Hepatocyte (in vitro differentiated cells): ENCODE results near the gene COL5A2. TPM values are rescaled to one million over a fixed set of nuclear protein-coding genes. Genes with fewer than 3 reads are reported as not detected.

ENCODE experiments used
- DNase-seq: peaks from one replicate; pipeline ENCODE4 v3.0.0-alpha.2; 2016; ENCODE audit warnings: low spot score
- H2AFZ ChIP-seq: fragments of 200-600 bp; sonication (generic); 2 replicates; pipeline ENCODE4 v1.6.0; 2016; ENCODE audit warnings: antibody characterized with exemption, mild to moderate bottlenecking
- H3K27ac ChIP-seq: fragments of 200-600 bp; sonication (generic); 2 replicates; pipeline ENCODE4 v1.5.1; 2016; ENCODE audit warnings: mild to moderate bottlenecking
- H3K27me3 ChIP-seq: fragments of 200-600 bp; sonication (generic); 2 replicates; pipeline ENCODE4 v1.6.1; 2016
- H3K36me3 ChIP-seq: fragments of 200-600 bp; sonication (generic); replicated peaks from 2 replicates; pipeline ENCODE4 v1.5.1; 2016; ENCODE audit warnings: low read depth; ENCODE audit not compliant: insufficient read depth
- H3K4me1 ChIP-seq: fragments of 200-600 bp; sonication (generic); 2 replicates; pipeline ENCODE4 v1.5.1; 2016; ENCODE audit warnings: mild to moderate bottlenecking, moderate library complexity; ENCODE audit not compliant: insufficient read depth
- H3K4me2 ChIP-seq: fragments of 200-600 bp; sonication (generic); 2 replicates; pipeline ENCODE4 v1.6.0; 2016
- H3K4me3 ChIP-seq: fragments of 200-600 bp; sonication (generic); 2 replicates; pipeline ENCODE4 v1.5.1; 2016; ENCODE audit warnings: mild to moderate bottlenecking
- H3K79me2 ChIP-seq: fragments of 200-600 bp; sonication (generic); 2 replicates; pipeline ENCODE4 v1.6.0; 2017; ENCODE audit warnings: mild to moderate bottlenecking
- H3K9me2 ChIP-seq: fragments of 200-600 bp; sonication (generic); replicated peaks from 2 replicates; pipeline ENCODE4 v1.6.0; 2017; ENCODE audit warnings: mild to moderate bottlenecking; ENCODE audit not compliant: insufficient read depth
- H3K9me3 ChIP-seq: fragments of 200-600 bp; sonication (generic); 2 replicates; pipeline ENCODE4 v1.5.1; 2016; ENCODE audit warnings: low read depth, mild to moderate bottlenecking
- H4K20me1 ChIP-seq: fragments of 200-600 bp; sonication (generic); 2 replicates; pipeline ENCODE4 v1.6.0; 2016; ENCODE audit warnings: mild to moderate bottlenecking; ENCODE audit not compliant: insufficient read depth, poor library complexity, severe bottlenecking
- EZH2 ChIP-seq: fragments of 200-600 bp; sonication (generic); IDR thresholded peaks from 2 replicates; pipeline ENCODE4 v1.6.1; 2016; ENCODE audit warnings: antibody characterized with exemption, mild to moderate bottlenecking, borderline replicate concordance
- EZH2phosphoT487 ChIP-seq: fragments of 200-600 bp; sonication (generic); IDR thresholded peaks from one replicate; pipeline ENCODE4 v1.6.1; 2018; ENCODE audit warnings: antibody characterized with exemption, mild to moderate bottlenecking, low read depth, moderate library complexity; ENCODE audit not compliant: unreplicated experiment, severe bottlenecking
- WGBS: methylation state at CpG from one replicate; pipeline ENCODE4 v1.1.6; 2016; ENCODE audit warnings: low lambda C conversion rate; ENCODE audit errors: missing lambda C conversion rate; 5-methylcytosine and 5-hydroxymethylcytosine counted together
- polyA plus RNA-seq: library from polyadenylated mRNA; unstranded; fragments of >200 nt; fragmentation: Nextera tagmentation; extraction: Ambion mirVana; gene quantifications from 2 replicates; pipeline ENCODE4 v1.2.1, GENCODE V29; 2016
- total RNA-seq: library from RNA; depleted of rRNA; stranded (reverse); fragments of >200 nt; gene quantifications from 2 replicates; pipeline ENCODE4 v1.2.3, GENCODE V29; 2014
- TF ChIP-seq, protein P1 (sequence below): fragments of 200-600 bp; sonication (generic); IDR thresholded peaks from 2 replicates; pipeline ENCODE4 v1.5.1; 2016; ENCODE audit warnings: antibody characterized with exemption, mild to moderate bottlenecking; ENCODE audit not compliant: poor library complexity

COL5A2 gene
- total and polyA plus RNA-seq, 2 experiments from 2014 or later: 137 to 406 TPM

DNA sequence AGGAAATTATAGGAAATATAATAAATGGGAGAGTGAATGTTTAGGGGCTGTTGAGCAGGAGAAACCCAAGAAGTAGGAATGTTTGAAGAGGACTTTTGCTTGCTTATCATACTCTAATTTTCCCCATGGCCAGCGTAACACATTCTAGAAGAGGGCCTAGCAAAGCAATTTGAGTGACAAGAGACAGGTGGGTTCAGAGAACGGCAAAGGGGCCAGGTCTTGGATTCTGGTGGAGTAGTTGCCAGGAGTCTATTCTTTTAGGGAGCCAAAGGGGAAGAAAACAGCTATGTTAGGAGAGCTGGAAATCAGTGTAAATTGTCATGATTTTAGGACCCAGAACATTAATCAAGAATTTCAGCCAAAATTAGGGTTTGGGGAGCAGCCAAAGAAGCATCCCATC lies 96.5 kb downstream of the COL5A2 start:
- Histone ChIP-seq H3K4me2 (peak overlapping the region; percentile 26), H3K9me3 (no peaks in the 10 kb centered on the region), H3K4me1 (peaks cover 15% of the 10 kb centered on the region), H3K27me3 (no peaks in the 10 kb centered on the region), H3K36me3 (no peaks in the 10 kb centered on the region), H3K9me2 (no peaks in the 10 kb centered on the region), H2AFZ (no peak overlapping the region), H3K27ac (peak overlapping the region; percentile 75), H3K79me2 (no peaks in the 10 kb centered on the region), H4K20me1 (no peaks in the 10 kb centered on the region), H3K4me3 (no peak overlapping the region)
- DNase-seq: no peak
- WGBS: 53% methylated on average over 2 of the region's 2 CpGs
- TF ChIP-seq, protein P1, sequence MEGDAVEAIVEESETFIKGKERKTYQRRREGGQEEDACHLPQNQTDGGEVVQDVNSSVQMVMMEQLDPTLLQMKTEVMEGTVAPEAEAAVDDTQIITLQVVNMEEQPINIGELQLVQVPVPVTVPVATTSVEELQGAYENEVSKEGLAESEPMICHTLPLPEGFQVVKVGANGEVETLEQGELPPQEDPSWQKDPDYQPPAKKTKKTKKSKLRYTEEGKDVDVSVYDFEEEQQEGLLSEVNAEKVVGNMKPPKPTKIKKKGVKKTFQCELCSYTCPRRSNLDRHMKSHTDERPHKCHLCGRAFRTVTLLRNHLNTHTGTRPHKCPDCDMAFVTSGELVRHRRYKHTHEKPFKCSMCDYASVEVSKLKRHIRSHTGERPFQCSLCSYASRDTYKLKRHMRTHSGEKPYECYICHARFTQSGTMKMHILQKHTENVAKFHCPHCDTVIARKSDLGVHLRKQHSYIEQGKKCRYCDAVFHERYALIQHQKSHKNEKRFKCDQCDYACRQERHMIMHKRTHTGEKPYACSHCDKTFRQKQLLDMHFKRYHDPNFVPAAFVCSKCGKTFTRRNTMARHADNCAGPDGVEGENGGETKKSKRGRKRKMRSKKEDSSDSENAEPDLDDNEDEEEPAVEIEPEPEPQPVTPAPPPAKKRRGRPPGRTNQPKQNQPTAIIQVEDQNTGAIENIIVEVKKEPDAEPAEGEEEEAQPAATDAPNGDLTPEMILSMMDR: no peak
- no peak for TF ChIP-seq EZH2phosphoT487
- no peak for TF ChIP-seq EZH2

- Histone ChIP-seq H3K36me3 (no peaks in the 10 kb centered on the region), H3K27me3 (no peaks in the 10 kb centered on the region), H3K4me2 (peak overlapping the region; percentile 26), H3K9me3 (no peaks in the 10 kb centered on the region), H3K9me2 (no peaks in the 10 kb centered on the region), H4K20me1 (no peaks in the 10 kb centered on the region), H3K27ac (peak overlapping the region; percentile 75), H2AFZ (no peak overlapping the region), H3K4me1 (peaks cover 15% of the 10 kb centered on the region), H3K4me3 (no peak overlapping the region), H3K79me2 (no peaks in the 10 kb centered on the region)
- 38% methylated on average over 3 of the region's 3 CpGs for WGBS
- TF ChIP-seq EZH2 (no peak), EZH2phosphoT487 (no peak)
- TF ChIP-seq, protein P1: no peak
- DNase-seq: peak; percentile 62
Observed at GRCh38 chr2:189082376-189082975, 97.1 kb downstream of the COL5A2 start.

- Histone ChIP-seq H3K79me2 (no peaks in the 10 kb centered on the region), H3K4me3 (no peak overlapping the region), H3K4me2 (no peak overlapping the region), H3K9me3 (no peaks in the 10 kb centered on the region), H3K36me3 (no peaks in the 10 kb centered on the region), H3K27ac (no peak overlapping the region), H3K9me2 (no peaks in the 10 kb centered on the region), H3K4me1 (no peaks in the 10 kb centered on the region), H2AFZ (no peak overlapping the region), H3K27me3 (no peaks in the 10 kb centered on the region), H4K20me1 (no peaks in the 10 kb centered on the region)
- WGBS: 65% methylated on average over 3 of the region's 3 CpGs
- TF ChIP-seq, protein P1: no peak
- TF ChIP-seq EZH2 (no peak), EZH2phosphoT487 (no peak)
- no peak for DNase-seq
Observed at GRCh38 chr2:189076572-189076971, 103.0 kb downstream of the COL5A2 start.

DNA sequence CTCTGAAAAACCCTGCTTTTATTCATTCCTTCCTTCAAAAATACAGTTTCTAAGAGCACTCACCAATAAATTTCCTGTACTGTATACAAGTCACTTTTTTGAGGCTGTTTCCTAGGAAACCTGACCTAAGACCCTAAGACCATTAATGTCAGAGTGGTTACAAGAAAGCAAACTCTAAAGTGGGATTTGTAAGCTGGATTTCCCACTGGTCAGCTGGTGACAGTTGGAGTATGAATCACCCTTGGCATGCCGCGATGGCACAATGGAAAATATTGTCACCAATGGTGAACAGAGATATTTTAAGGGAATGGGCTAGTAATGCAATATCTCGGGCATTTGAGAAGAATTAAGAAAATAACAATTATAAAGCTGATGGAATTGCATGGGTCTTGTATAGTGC lies 103.4 kb downstream of the COL5A2 start:
- Histone ChIP-seq H3K27me3 (no peaks in the 10 kb centered on the region), H2AFZ (no peak overlapping the region), H3K4me2 (no peak overlapping the region), H3K36me3 (no peaks in the 10 kb centered on the region), H3K79me2 (no peaks in the 10 kb centered on the region), H3K9me2 (no peaks in the 10 kb centered on the region), H3K9me3 (no peaks in the 10 kb centered on the region), H3K4me3 (no peak overlapping the region), H3K4me1 (no peaks in the 10 kb centered on the region), H3K27ac (no peak overlapping the region), H4K20me1 (no peaks in the 10 kb centered on the region)
- no peak for DNase-seq
- TF ChIP-seq EZH2 (no peak), EZH2phosphoT487 (no peak)
- TF ChIP-seq, protein P1: no peak
- 87% methylated on average over 3 of the region's 3 CpGs for WGBS
